Measurements from ENCODE around the gene CMTM7. TPM values are rescaled to one million over a fixed set of nuclear protein-coding genes. Genes with fewer than 3 reads are reported as not detected.

Gene CMTM7
- total RNA-seq (1 to 10 TPM; 4.4 to 7.1 TPM), polyA plus RNA-seq (ENCODE audit: insufficient read length in 2 of 2) (10 to 100 TPM; 16.2 to 20.6 TPM)
- long read RNA-seq, donor 1, partial matches to known transcripts: 8 of 53 reads
- long read RNA-seq, donor 1, other reads (novel, unspliced or antisense): 39 of 53 reads
- long read RNA-seq, donor 2, partial matches to known transcripts: 0 of 2 reads
- long read RNA-seq, donor 2, other reads (novel, unspliced or antisense): 0 of 2 reads
- long read RNA-seq, donor 3, partial matches to known transcripts: 0 of 5 reads
- long read RNA-seq, donor 3, other reads (novel, unspliced or antisense): 0 of 5 reads
- long read RNA-seq, donor 4, transcript CMTM7-201 (5 exons, 2,038 nt): major isoform, 27 of 35 reads
- long read RNA-seq, donor 4, partial matches to known transcripts: 0 of 35 reads
- long read RNA-seq, donor 4, other reads (novel, unspliced or antisense): 0 of 35 reads

- Histone ChIP-seq H3K27ac (ENCODE audit: low read depth, low read length) (peak within 1 kb of the TSS; percentile 50), H3K36me3 (ENCODE audit: control insufficient read depth, insufficient read depth, low read length) (no peaks in the 10 kb centered on the region), H3K9me3 (ENCODE audit: control insufficient read depth, insufficient read depth, low read length) (no peaks in the 10 kb centered on the region), H3K4me1 (ENCODE audit: control insufficient read depth, insufficient read depth, low read length) (peaks cover 13% of the 10 kb centered on the region), H3K27me3 (ENCODE audit: control insufficient read depth, insufficient read depth, low read length) (peaks cover 34% of the 10 kb centered on the region), H3K4me3 (ENCODE audit: low read depth, low read length) (peak within 1 kb of the TSS; percentile 60)
- peak in 1 of 6 donors; percentile 42 for DNase-seq (ENCODE audit: low read depth in 4 of 6, low spot score in 6 of 6)
- under 1% methylated on average over 105 of the region's 107 CpGs for WGBS (ENCODE audit: insufficient coverage)
Measured at GRCh38 chr3:32391643-32392535, at the start of gene CMTM7. Gene CMTM7 (plus strand): TSS chr3:32391853. CDS start chr3:32391907, 54 bp downstream.

- Histone ChIP-seq H3K4me1 (ENCODE audit: control insufficient read depth, insufficient read depth, low read length) (no peaks in the 10 kb centered on the region), H3K36me3 (ENCODE audit: control insufficient read depth, insufficient read depth, low read length) (no peaks in the 10 kb centered on the region), H3K27me3 (ENCODE audit: control insufficient read depth, insufficient read depth, low read length) (peaks cover 3% of the 10 kb centered on the region), H3K27ac (ENCODE audit: low read depth, low read length) (no peak overlapping the region), H3K9me3 (ENCODE audit: control insufficient read depth, insufficient read depth, low read length) (no peaks in the 10 kb centered on the region), H3K4me3 (ENCODE audit: low read depth, low read length) (no peak overlapping the region)
- DNase-seq (ENCODE audit: low read depth in 4 of 6, low spot score in 6 of 6): no peak
- 41% methylated on average over 10 of the region's 11 CpGs for WGBS (ENCODE audit: insufficient coverage)
Measured at GRCh38 chr3:32347343-32348125, 44.1 kb upstream of the CMTM7 start.

- peaks cover 3% of the 10 kb centered on the region for H3K27me3 ChIP-seq (ENCODE audit: control insufficient read depth, insufficient read depth, low read length)
- no peaks in the 10 kb centered on the region for H3K4me1 ChIP-seq (ENCODE audit: control insufficient read depth, insufficient read depth, low read length)
- DNase-seq (ENCODE audit: low read depth in 4 of 6, low spot score in 6 of 6): no peak
- H3K36me3 ChIP-seq (ENCODE audit: control insufficient read depth, insufficient read depth, low read length): no peaks in the 10 kb centered on the region
- no peak overlapping the region for H3K27ac ChIP-seq (ENCODE audit: low read depth, low read length)
- WGBS (ENCODE audit: insufficient coverage): no CpG with 5 or more reads among the region's 2 CpGs
- H3K9me3 ChIP-seq (ENCODE audit: control insufficient read depth, insufficient read depth, low read length): no peaks in the 10 kb centered on the region
- no peak overlapping the region for H3K4me3 ChIP-seq (ENCODE audit: low read depth, low read length)
Measured at GRCh38 chr3:32349184-32349583, 42.5 kb upstream of the CMTM7 start.

- Histone ChIP-seq H3K4me1 (ENCODE audit: control insufficient read depth, insufficient read depth, low read length) (no peaks in the 10 kb centered on the region), H3K27ac (ENCODE audit: low read depth, low read length) (no peak overlapping the region), H3K36me3 (ENCODE audit: control insufficient read depth, insufficient read depth, low read length) (no peaks in the 10 kb centered on the region), H3K4me3 (ENCODE audit: low read depth, low read length) (no peak overlapping the region), H3K9me3 (ENCODE audit: control insufficient read depth, insufficient read depth, low read length) (no peaks in the 10 kb centered on the region), H3K27me3 (ENCODE audit: control insufficient read depth, insufficient read depth, low read length) (peaks cover 3% of the 10 kb centered on the region)
- DNase-seq (ENCODE audit: low read depth in 4 of 6, low spot score in 6 of 6): no peak
Measured at GRCh38 chr3:32352563-32352962, 39.1 kb upstream of the CMTM7 start.

- H3K27me3 ChIP-seq (ENCODE audit: control insufficient read depth, insufficient read depth, low read length): peaks cover 3% of the 10 kb centered on the region
- H3K9me3 ChIP-seq (ENCODE audit: control insufficient read depth, insufficient read depth, low read length): no peaks in the 10 kb centered on the region
- peak in 1 of 6 donors; percentile 61 for DNase-seq (ENCODE audit: low read depth in 4 of 6, low spot score in 6 of 6)
- WGBS (ENCODE audit: insufficient coverage): 90% methylated on average over 1 of the region's 2 CpGs
- H3K27ac ChIP-seq (ENCODE audit: low read depth, low read length): no peak overlapping the region
- no peak overlapping the region for H3K4me3 ChIP-seq (ENCODE audit: low read depth, low read length)
- no peaks in the 10 kb centered on the region for H3K36me3 ChIP-seq (ENCODE audit: control insufficient read depth, insufficient read depth, low read length)
- no peaks in the 10 kb centered on the region for H3K4me1 ChIP-seq (ENCODE audit: control insufficient read depth, insufficient read depth, low read length)
Measured at GRCh38 chr3:32353351-32353750, 38.3 kb upstream of the CMTM7 start.

- H3K4me1 ChIP-seq (ENCODE audit: control insufficient read depth, insufficient read depth, low read length): no peaks in the 10 kb centered on the region
- no peak overlapping the region for H3K27ac ChIP-seq (ENCODE audit: low read depth, low read length)
- no peaks in the 10 kb centered on the region for H3K9me3 ChIP-seq (ENCODE audit: control insufficient read depth, insufficient read depth, low read length)
- DNase-seq (ENCODE audit: low read depth in 4 of 6, low spot score in 6 of 6): peak in 1 of 6 donors; percentile 19
- H3K4me3 ChIP-seq (ENCODE audit: low read depth, low read length): no peak overlapping the region
- WGBS (ENCODE audit: insufficient coverage): 21% methylated on average over 6 of the region's 8 CpGs
- H3K27me3 ChIP-seq (ENCODE audit: control insufficient read depth, insufficient read depth, low read length): peaks cover 3% of the 10 kb centered on the region
- no peaks in the 10 kb centered on the region for H3K36me3 ChIP-seq (ENCODE audit: control insufficient read depth, insufficient read depth, low read length)
Measured at GRCh38 chr3:32354362-32354778, 37.3 kb upstream of the CMTM7 start.

GRCh38 chr3:32355751-32356291 is 35.8 kb upstream of the CMTM7 start:
- no peaks in the 10 kb centered on the region for H3K36me3 ChIP-seq (ENCODE audit: control insufficient read depth, insufficient read depth, low read length)
- no peak overlapping the region for H3K4me3 ChIP-seq (ENCODE audit: low read depth, low read length)
- no peaks in the 10 kb centered on the region for H3K9me3 ChIP-seq (ENCODE audit: control insufficient read depth, insufficient read depth, low read length)
- WGBS (ENCODE audit: insufficient coverage): 94% methylated on average over 5 of the region's 8 CpGs
- peaks cover 3% of the 10 kb centered on the region for H3K27me3 ChIP-seq (ENCODE audit: control insufficient read depth, insufficient read depth, low read length)
- DNase-seq (ENCODE audit: low read depth in 4 of 6, low spot score in 6 of 6): no peak
- no peak overlapping the region for H3K27ac ChIP-seq (ENCODE audit: low read depth, low read length)
- H3K4me1 ChIP-seq (ENCODE audit: control insufficient read depth, insufficient read depth, low read length): no peaks in the 10 kb centered on the region

- Histone ChIP-seq H3K4me1 (ENCODE audit: control insufficient read depth, insufficient read depth, low read length) (no peaks in the 10 kb centered on the region), H3K27ac (ENCODE audit: low read depth, low read length) (no peak overlapping the region), H3K36me3 (ENCODE audit: control insufficient read depth, insufficient read depth, low read length) (no peaks in the 10 kb centered on the region), H3K9me3 (ENCODE audit: control insufficient read depth, insufficient read depth, low read length) (no peaks in the 10 kb centered on the region), H3K4me3 (ENCODE audit: low read depth, low read length) (no peak overlapping the region), H3K27me3 (ENCODE audit: control insufficient read depth, insufficient read depth, low read length) (no peaks in the 10 kb centered on the region)
- DNase-seq (ENCODE audit: low read depth in 4 of 6, low spot score in 6 of 6): no peak
- no CpG with 5 or more reads among the region's 5 CpGs for WGBS (ENCODE audit: insufficient coverage)
Measured at GRCh38 chr3:32359766-32360492, 31.7 kb upstream of the CMTM7 start.
